OCI-LY1 (cell line): ENCODE measurements around the gene PTCD3.

Experiments
- CTCF ChIP-seq: fragments of 200-600 bp; sonication (generic), shearing (Covaris generic); IDR thresholded peaks from 2 replicates; pipeline ENCODE4 v1.5.1; 2017; ENCODE audit warnings: mild to moderate bottlenecking, antibody characterized with exemption, low read length, moderate library complexity, mixed read lengths
- EZH2 ChIP-seq: fragments of 200-600 bp; sonication (generic), shearing (Covaris generic); IDR thresholded peaks from 2 replicates; pipeline ENCODE4 v1.8.0; 2017; ENCODE audit warnings: borderline replicate concordance, mixed run types, mild to moderate bottlenecking, antibody characterized with exemption, low read length, moderate library complexity, mixed read lengths

- TF ChIP-seq CTCF: no peak
- TF ChIP-seq EZH2: no peak
Measured at GRCh38 chr2:86094229-86094628, 11.8 kb upstream of the PTCD3 start.
